ENCODE measurements around the gene ZDHHC19.
"Not testable (repeated sequence)": the region's sequence is repeated elsewhere in the genome, so short reads cannot be mapped to it uniquely, and the experiment has no call there.

GRCh38 chr3:196244166-196244565 is 33.0 kb upstream of the ZDHHC19 start:
- TF ChIP-seq CTCF (IDR thresholded peaks at IDR 0.05 in 4 of 5, conservative IDR thresholded peaks at IDR 0.05 in 1 of 5); POLR2A (IDR thresholded peaks at IDR 0.05): not testable (repeated sequence)
